Endodermal cell (in vitro differentiated cells): Measurements from ENCODE around the gene PTPN14. TPM values are rescaled to one million over a fixed set of nuclear protein-coding genes. Genes with fewer than 3 reads are reported as not detected.
A peak's percentile ranks its signal among the peaks of the same experiment; 100 is the strongest.

Experiments
- DNase-seq: peaks from one replicate; pipeline ENCODE4 v3.0.0-alpha.2; 2017
- H3K27ac ChIP-seq: 2 replicates; pipeline ENCODE4 v1.5.1; 2013; ENCODE audit warnings: mild to moderate bottlenecking, low read depth, low read length, moderate library complexity
- H3K27me3 ChIP-seq: 2 replicates; pipeline ENCODE4 v1.6.1; 2013; ENCODE audit warnings: mild to moderate bottlenecking, low read length, moderate library complexity; ENCODE audit not compliant: insufficient read depth, control insufficient read depth, poor library complexity, severe bottlenecking
- H3K36me3 ChIP-seq: 2 replicates; pipeline ENCODE4 v1.7.0; 2013; ENCODE audit warnings: mild to moderate bottlenecking, low read length, moderate library complexity; ENCODE audit not compliant: control insufficient read depth, insufficient read depth
- H3K4me1 ChIP-seq: one replicate; pipeline ENCODE4 v1.7.0; 2013; ENCODE audit warnings: low read length; ENCODE audit not compliant: control insufficient read depth, insufficient read depth
- H3K4me3 ChIP-seq: 2 replicates; pipeline ENCODE4 v1.5.1; 2013; ENCODE audit warnings: mild to moderate bottlenecking, low read length, moderate library complexity
- H3K9ac ChIP-seq: 2 replicates; pipeline ENCODE4 v1.6.1; 2013; ENCODE audit warnings: mild to moderate bottlenecking, low read length, moderate library complexity; ENCODE audit not compliant: poor library complexity, severe bottlenecking; ENCODE audit errors: extremely low read depth
- H3K9me3 ChIP-seq: 2 replicates; pipeline ENCODE4 v1.6.1; 2013; ENCODE audit warnings: mild to moderate bottlenecking, low read length, moderate library complexity; ENCODE audit not compliant: control insufficient read depth
- H3K27ac Mint-ChIP-seq: 2 replicates; pipeline ENCODE4 v1.8.0; 2020; ENCODE audit warnings: mixed read lengths
- H3K27me3 Mint-ChIP-seq: 2 replicates; pipeline ENCODE4 v1.8.0; 2021; ENCODE audit warnings: mild to moderate bottlenecking, mixed read lengths; ENCODE audit not compliant: insufficient read depth
- H3K36me3 Mint-ChIP-seq: 2 replicates; pipeline ENCODE4 v1.8.0; 2020; ENCODE audit warnings: low read depth, mixed read lengths
- H3K4me1 Mint-ChIP-seq: 2 replicates; pipeline ENCODE4 v1.8.0; 2020; ENCODE audit warnings: mixed read lengths
- H3K4me3 Mint-ChIP-seq: 2 replicates; pipeline ENCODE4 v1.8.0; 2020; ENCODE audit warnings: mild to moderate bottlenecking, moderate library complexity, mixed read lengths
- H3K9me3 Mint-ChIP-seq: 2 replicates; pipeline ENCODE4 v1.8.0; 2020; ENCODE audit warnings: mild to moderate bottlenecking, mixed read lengths
- CTCF ChIP-seq: fragments of 200-600 bp; sonication (generic); conservative IDR thresholded peaks from 2 replicates; pipeline ENCODE4 v1.5.0; 2021; ENCODE audit warnings: antibody characterized with exemption, mild to moderate bottlenecking
- WGBS, 2 experiments: methylation state at CpG; one replicate each; pipeline versions ENCODE4 v1.1.5 to v1.1.7; 2013; ENCODE audit warnings: missing lambda C conversion rate in 2 of 2, mixed read lengths in 1 of 2; ENCODE audit not compliant: insufficient coverage in 1 of 2, insufficient read length in 1 of 2; 5-methylcytosine and 5-hydroxymethylcytosine counted together
- total RNA-seq, 2 donors: library from RNA; stranded (reverse); fragmentation: NEBNext Ultra II Directional in 1 of 2; extraction: Animal tissue kit (Norgen Biotek cat#: 25700) in 1 of 2; gene quantifications; 2 replicates in 1 of 2; 3 replicates in 1 of 2; pipeline ENCODE4 v1.2.1, GENCODE V29; 2021

The PTPN14 gene
- total RNA-seq, 2 donors from 2014 or later: 72.6 to 93.2 TPM

GRCh38 chr1:214384373-214385079 is 166.9 kb downstream of the PTPN14 start:
- Mint-ChIP-seq H3K36me3 (peaks cover 62% of the 10 kb centered on the region), H3K27me3 (peaks cover 11% of the 10 kb centered on the region), H3K27ac (no peak overlapping the region), H3K4me3 (no peak overlapping the region), H3K9me3 (no peaks in the 10 kb centered on the region), H3K4me1 (peaks cover 20% of the 10 kb centered on the region)
- no peak for TF ChIP-seq CTCF
- Histone ChIP-seq H3K4me1 (peaks cover 12% of the 10 kb centered on the region), H3K27ac (no peak overlapping the region), H3K4me3 (no peak overlapping the region), H3K27me3 (no peaks in the 10 kb centered on the region), H3K9me3 (no peaks in the 10 kb centered on the region), H3K36me3 (peaks cover 78% of the 10 kb centered on the region), H3K9ac (no peak overlapping the region)
- no peak for DNase-seq
- WGBS, 2 experiments: 94 to 96% methylated on average over 14 to 18 of the region's 18 CpGs

GRCh38 chr1:214383381-214384372 is 167.7 kb downstream of the PTPN14 start:
- H3K9me3 ChIP-seq: no peaks in the 10 kb centered on the region
- H3K4me1 ChIP-seq: peaks cover 18% of the 10 kb centered on the region
- no peak overlapping the region for H3K9ac ChIP-seq
- Mint-ChIP-seq H3K9me3 (no peaks in the 10 kb centered on the region), H3K36me3 (peaks cover 64% of the 10 kb centered on the region), H3K4me1 (peaks cover 24% of the 10 kb centered on the region), H3K4me3 (no peak overlapping the region), H3K27ac (no peak overlapping the region), H3K27me3 (peaks cover 17% of the 10 kb centered on the region)
- TF ChIP-seq CTCF: no peak
- H3K4me3 ChIP-seq: no peak overlapping the region
- H3K27me3 ChIP-seq: no peaks in the 10 kb centered on the region
- WGBS, 2 experiments: 95 to 96% methylated on average over 24 to 45 of the region's 45 CpGs
- no peak overlapping the region for H3K27ac ChIP-seq
- peaks cover 77% of the 10 kb centered on the region for H3K36me3 ChIP-seq
- DNase-seq: peak; percentile 26

DNA sequence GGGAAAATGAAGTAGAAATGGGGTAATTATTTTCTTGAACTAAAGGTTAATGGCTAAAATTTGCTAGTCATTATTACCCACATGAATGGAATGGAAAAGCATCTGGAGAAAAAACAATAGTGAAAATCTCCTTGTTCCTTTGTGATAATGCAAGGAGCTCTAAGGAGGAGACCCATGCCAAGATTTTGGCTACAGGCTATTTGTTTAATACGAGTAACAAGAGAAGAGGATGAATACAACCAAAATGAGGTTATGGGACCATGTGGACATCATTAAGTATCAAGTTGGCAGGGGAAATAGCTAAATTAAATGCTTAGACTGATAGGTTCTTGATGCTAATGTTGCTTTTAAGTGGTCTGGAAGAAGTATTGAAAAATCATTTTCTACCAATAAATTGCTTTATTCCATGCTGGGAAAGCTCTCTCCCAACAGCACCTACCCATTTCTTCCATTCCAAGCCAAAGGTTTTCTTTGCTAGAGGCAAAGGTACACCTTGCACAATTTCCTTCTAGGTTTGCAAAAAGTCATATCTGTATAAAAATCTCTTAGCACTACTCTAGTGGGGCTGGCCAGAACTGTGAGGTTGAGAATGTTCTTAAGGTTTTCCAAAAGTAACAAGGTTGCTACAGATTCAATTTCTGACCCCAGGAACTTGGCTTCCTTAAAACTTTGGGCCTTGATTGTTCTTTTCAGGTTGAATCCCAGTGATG is 170.3 kb downstream of the PTPN14 start:
- H3K4me1 Mint-ChIP-seq: peaks cover 31% of the 10 kb centered on the region
- H3K4me3 Mint-ChIP-seq: no peak overlapping the region
- peaks cover 30% of the 10 kb centered on the region for H3K27me3 Mint-ChIP-seq
- peaks cover 21% of the 10 kb centered on the region for H3K4me1 ChIP-seq
- WGBS, 2 experiments: 93 to 100% methylated on average over 1 of the region's 1 CpG
- H3K9me3 Mint-ChIP-seq: no peaks in the 10 kb centered on the region
- peaks cover 79% of the 10 kb centered on the region for H3K36me3 ChIP-seq
- H3K27me3 ChIP-seq: no peaks in the 10 kb centered on the region
- no peak overlapping the region for H3K4me3 ChIP-seq
- no peaks in the 10 kb centered on the region for H3K9me3 ChIP-seq
- TF ChIP-seq CTCF: no peak
- peaks cover 66% of the 10 kb centered on the region for H3K36me3 Mint-ChIP-seq
- no peak overlapping the region for H3K9ac ChIP-seq
- peak overlapping the region; percentile 38 for H3K27ac ChIP-seq
- DNase-seq: peak; percentile 3
- H3K27ac Mint-ChIP-seq: no peak overlapping the region
